ENCODE data around the gene DNAJC15.
"Not testable (repeated sequence)": the region's sequence is repeated elsewhere in the genome, so short reads cannot be mapped to it uniquely, and the experiment has no call there.

DNAJC15 gene

GRCh38 chr13:42990291-42991232 lies 32.8 kb upstream of the DNAJC15 start:
- Histone ChIP-seq H3K36me3 (ENCODE audit: control insufficient read depth in 1 of 2, insufficient read depth in 2 of 2, low read length in 2 of 2) (no peaks in the 10 kb centered on the region), H3K4me1 (ENCODE audit: control insufficient read depth in 1 of 2, insufficient read depth in 2 of 2, low read length in 2 of 2) (peaks cover 16 to 37% of the 10 kb centered on the region in 2 donors), H3K9me3 (ENCODE audit: control insufficient read depth in 1 of 2, low read length in 2 of 2) (no peaks in the 10 kb centered on the region), H3K27ac (ENCODE audit: low read depth, low read length) (peak overlapping the region; percentile 20), H3K9ac (ENCODE audit: low read depth in 1 of 2, low read length in 2 of 2) (peak overlapping the region; percentile 34 to 88), H3K4me3 (ENCODE audit: low read depth in 1 of 2, low read length in 2 of 2) (peak overlapping the region; percentile 84 to 88), H3K27me3 (ENCODE audit: control insufficient read depth in 1 of 2, insufficient read depth in 2 of 2, low read length in 2 of 2) (no peaks in the 10 kb centered on the region)

DNA sequence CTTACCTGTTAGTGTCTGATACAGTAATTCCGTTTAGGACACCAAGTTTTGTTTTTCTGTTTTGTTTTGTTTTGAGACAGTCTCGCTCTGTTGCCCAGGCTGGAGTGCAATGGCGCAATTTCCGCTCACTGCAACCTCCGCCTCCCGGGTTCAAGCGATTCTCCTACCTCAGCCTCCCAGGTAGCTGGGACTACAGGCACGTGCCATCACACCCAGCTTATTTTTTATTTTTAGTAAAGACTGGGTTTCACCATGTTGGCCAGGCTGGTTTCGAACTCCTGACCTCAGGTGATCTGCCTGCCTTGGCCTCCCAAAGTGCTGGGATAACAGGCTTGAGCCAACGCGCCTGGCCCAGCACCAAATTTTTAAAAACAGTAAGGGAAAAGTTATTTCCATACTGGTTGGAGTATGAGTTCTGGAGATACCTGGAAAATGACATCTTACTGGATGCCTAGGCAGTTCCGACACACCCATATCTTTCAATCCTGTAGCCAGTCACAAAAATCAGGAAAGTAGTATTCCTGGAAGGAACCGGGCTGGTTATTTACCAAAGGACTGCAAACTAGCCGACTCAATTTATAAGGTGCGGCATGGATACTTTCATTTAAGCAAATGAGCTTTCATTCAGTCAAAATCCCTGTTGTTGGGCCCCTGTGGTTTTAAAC lies 32.0 kb upstream of the DNAJC15 start:
- not testable (repeated sequence) for H3K27me3 ChIP-seq (ENCODE audit: control insufficient read depth in 1 of 2, insufficient read depth in 2 of 2, low read length in 2 of 2); H3K36me3 ChIP-seq (ENCODE audit: control insufficient read depth in 1 of 2, insufficient read depth in 2 of 2, low read length in 2 of 2); H3K9me3 ChIP-seq (ENCODE audit: control insufficient read depth in 1 of 2, low read length in 2 of 2)
- Histone ChIP-seq H3K4me3 (ENCODE audit: low read depth in 1 of 2, low read length in 2 of 2) (peak overlapping the region; percentile 84 to 88), H3K4me1 (ENCODE audit: control insufficient read depth in 1 of 2, insufficient read depth in 2 of 2, low read length in 2 of 2) (peaks cover 16 to 29% of the 10 kb centered on the region in 2 donors), H3K9ac (ENCODE audit: low read depth in 1 of 2, low read length in 2 of 2) (peak overlapping the region; percentile 65 to 88), H3K27ac (ENCODE audit: low read depth, low read length) (peak overlapping the region; percentile 91)

- Histone ChIP-seq H3K36me3 (ENCODE audit: control insufficient read depth in 1 of 2, insufficient read depth in 2 of 2, low read length in 2 of 2) (no peaks in the 10 kb centered on the region), H3K4me3 (ENCODE audit: low read depth in 1 of 2, low read length in 2 of 2) (peak within 1 kb of the TSS; percentile 84 to 88), H3K9me3 (ENCODE audit: control insufficient read depth in 1 of 2, low read length in 2 of 2) (no peaks in the 10 kb centered on the region), H3K4me1 (ENCODE audit: control insufficient read depth in 1 of 2, insufficient read depth in 2 of 2, low read length in 2 of 2) (peaks cover 16 to 29% of the 10 kb centered on the region in 2 donors), H3K9ac (ENCODE audit: low read depth in 1 of 2, low read length in 2 of 2) (peak within 1 kb of the TSS; percentile 65 to 88), H3K27ac (ENCODE audit: low read depth, low read length) (peak within 1 kb of the TSS; percentile 91), H3K27me3 (ENCODE audit: control insufficient read depth in 1 of 2, insufficient read depth in 2 of 2, low read length in 2 of 2) (no peaks in the 10 kb centered on the region)
Measured at GRCh38 chr13:42991898-42992763, 31.3 kb upstream of the DNAJC15 start, which contains the start of gene EPSTI1. Gene EPSTI1 (minus strand): TSS chr13:42992241. CDS start chr13:42992165, 76 bp downstream.

GRCh38 chr13:42992764-42993122 lies 30.6 kb upstream of the DNAJC15 start:
- no peaks in the 10 kb centered on the region for H3K9me3 ChIP-seq (ENCODE audit: control insufficient read depth in 1 of 2, low read length in 2 of 2)
- H3K4me3 ChIP-seq (ENCODE audit: low read depth in 1 of 2, low read length in 2 of 2) = peak overlapping the region; percentile 84 to 88
- no peaks in the 10 kb centered on the region for H3K27me3 ChIP-seq (ENCODE audit: control insufficient read depth in 1 of 2, insufficient read depth in 2 of 2, low read length in 2 of 2)
- H3K27ac ChIP-seq (ENCODE audit: low read depth, low read length) = peak overlapping the region; percentile 91
- peaks cover 16 to 29% of the 10 kb centered on the region in 2 donors for H3K4me1 ChIP-seq (ENCODE audit: control insufficient read depth in 1 of 2, insufficient read depth in 2 of 2, low read length in 2 of 2)
- no peaks in the 10 kb centered on the region for H3K36me3 ChIP-seq (ENCODE audit: control insufficient read depth in 1 of 2, insufficient read depth in 2 of 2, low read length in 2 of 2)
- H3K9ac ChIP-seq (ENCODE audit: low read depth in 1 of 2, low read length in 2 of 2) = peak overlapping the region; percentile 65 to 88

DNA sequence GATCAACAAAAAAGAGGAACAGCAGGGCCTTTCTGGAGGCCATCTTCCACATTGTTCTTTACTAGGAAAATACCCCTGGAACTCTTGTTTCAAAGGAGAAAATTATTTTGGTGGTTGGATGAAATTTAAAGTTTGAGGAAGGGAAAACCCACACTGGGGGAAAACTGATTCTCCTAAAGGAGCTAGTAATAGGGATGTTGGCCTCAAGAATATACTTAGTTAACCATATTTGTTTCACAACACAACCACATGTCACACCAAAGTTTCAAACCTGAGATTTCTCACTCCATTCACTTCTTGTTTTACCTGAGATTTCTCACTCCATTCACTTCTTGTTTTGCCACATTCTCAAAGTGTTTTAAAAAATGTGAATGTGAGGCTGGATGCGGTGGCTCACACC lies 28.5 kb upstream of the DNAJC15 start:
- Histone ChIP-seq H3K9me3 (ENCODE audit: control insufficient read depth in 1 of 2, low read length in 2 of 2) (no peaks in the 10 kb centered on the region), H3K27me3 (ENCODE audit: control insufficient read depth in 1 of 2, insufficient read depth in 2 of 2, low read length in 2 of 2) (no peaks in the 10 kb centered on the region), H3K4me3 (ENCODE audit: low read depth in 1 of 2, low read length in 2 of 2) (no peak overlapping the region), H3K9ac (ENCODE audit: low read depth in 1 of 2, low read length in 2 of 2) (no peak overlapping the region), H3K36me3 (ENCODE audit: control insufficient read depth in 1 of 2, insufficient read depth in 2 of 2, low read length in 2 of 2) (no peaks in the 10 kb centered on the region), H3K27ac (ENCODE audit: low read depth, low read length) (no peak overlapping the region), H3K4me1 (ENCODE audit: control insufficient read depth in 1 of 2, insufficient read depth in 2 of 2, low read length in 2 of 2) (peaks cover 15 to 25% of the 10 kb centered on the region in 2 donors)

GRCh38 chr13:42996584-42996983 lies 26.8 kb upstream of the DNAJC15 start:
- no peaks in the 10 kb centered on the region for H3K9me3 ChIP-seq (ENCODE audit: control insufficient read depth in 1 of 2, low read length in 2 of 2)
- H3K4me3 ChIP-seq (ENCODE audit: low read depth in 1 of 2, low read length in 2 of 2) = no peak overlapping the region
- H3K36me3 ChIP-seq (ENCODE audit: control insufficient read depth in 1 of 2, insufficient read depth in 2 of 2, low read length in 2 of 2) = no peaks in the 10 kb centered on the region
- H3K27ac ChIP-seq (ENCODE audit: low read depth, low read length) = no peak overlapping the region
- peaks cover 0 to 8% of the 10 kb centered on the region in 2 donors for H3K4me1 ChIP-seq (ENCODE audit: control insufficient read depth in 1 of 2, insufficient read depth in 2 of 2, low read length in 2 of 2)
- no peaks in the 10 kb centered on the region for H3K27me3 ChIP-seq (ENCODE audit: control insufficient read depth in 1 of 2, insufficient read depth in 2 of 2, low read length in 2 of 2)
- no peak overlapping the region for H3K9ac ChIP-seq (ENCODE audit: low read depth in 1 of 2, low read length in 2 of 2)

DNA sequence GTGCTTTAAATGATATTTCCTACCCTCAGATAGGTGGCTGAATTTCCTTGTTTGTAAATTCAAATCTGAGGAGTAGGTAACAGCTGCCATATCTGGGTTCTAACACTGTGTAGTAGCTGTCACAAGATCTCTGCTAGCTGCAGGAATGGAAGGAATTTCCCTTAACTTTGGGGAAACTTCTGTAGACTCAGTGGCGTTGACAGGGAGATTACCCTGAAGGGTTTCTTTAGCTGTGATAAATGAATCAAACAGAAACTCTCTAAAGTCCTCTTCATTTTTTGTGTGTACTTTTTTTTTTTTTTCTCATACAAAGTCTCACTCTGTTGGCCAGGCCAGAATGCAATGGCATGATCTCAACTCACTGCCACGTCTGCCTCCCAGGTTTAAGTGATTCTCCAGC lies 26.0 kb upstream of the DNAJC15 start:
- Histone ChIP-seq H3K4me3 (ENCODE audit: low read depth in 1 of 2, low read length in 2 of 2) (no peak overlapping the region), H3K9ac (ENCODE audit: low read depth in 1 of 2, low read length in 2 of 2) (no peak overlapping the region), H3K9me3 (ENCODE audit: control insufficient read depth in 1 of 2, low read length in 2 of 2) (no peaks in the 10 kb centered on the region), H3K4me1 (ENCODE audit: control insufficient read depth in 1 of 2, insufficient read depth in 2 of 2, low read length in 2 of 2) (peaks cover 0 to 8% of the 10 kb centered on the region in 2 donors), H3K36me3 (ENCODE audit: control insufficient read depth in 1 of 2, insufficient read depth in 2 of 2, low read length in 2 of 2) (no peaks in the 10 kb centered on the region), H3K27me3 (ENCODE audit: control insufficient read depth in 1 of 2, insufficient read depth in 2 of 2, low read length in 2 of 2) (no peaks in the 10 kb centered on the region), H3K27ac (ENCODE audit: low read depth, low read length) (no peak overlapping the region)

DNA sequence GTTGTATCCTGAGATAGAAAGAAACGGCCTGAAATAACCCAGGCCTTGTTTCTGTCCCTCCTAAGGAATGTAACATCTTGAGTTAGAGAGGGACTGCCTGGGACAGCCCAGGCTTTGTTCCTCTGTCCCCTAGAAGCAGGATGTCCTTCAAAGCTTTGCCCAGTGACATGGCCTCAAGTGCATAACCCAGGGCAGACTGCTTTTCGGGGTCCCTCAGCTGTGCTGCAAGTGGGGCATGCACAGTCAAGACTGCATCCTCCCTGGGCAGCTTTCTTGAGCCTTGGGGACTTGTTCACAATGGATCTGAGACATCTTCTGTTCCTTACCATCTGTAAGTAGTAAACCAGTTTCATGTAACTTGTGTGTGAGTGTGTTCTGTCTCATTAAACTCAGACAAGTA lies 23.9 kb upstream of the DNAJC15 start:
- Histone ChIP-seq H3K36me3 (ENCODE audit: control insufficient read depth in 1 of 2, insufficient read depth in 2 of 2, low read length in 2 of 2) (no peaks in the 10 kb centered on the region), H3K4me1 (ENCODE audit: control insufficient read depth in 1 of 2, insufficient read depth in 2 of 2, low read length in 2 of 2) (no peaks in the 10 kb centered on the region), H3K9ac (ENCODE audit: low read depth in 1 of 2, low read length in 2 of 2) (no peak overlapping the region), H3K27ac (ENCODE audit: low read depth, low read length) (no peak overlapping the region), H3K27me3 (ENCODE audit: control insufficient read depth in 1 of 2, insufficient read depth in 2 of 2, low read length in 2 of 2) (no peaks in the 10 kb centered on the region), H3K4me3 (ENCODE audit: low read depth in 1 of 2, low read length in 2 of 2) (no peak overlapping the region), H3K9me3 (ENCODE audit: control insufficient read depth in 1 of 2, low read length in 2 of 2) (no peaks in the 10 kb centered on the region)

GRCh38 chr13:43000676-43001075 lies 22.7 kb upstream of the DNAJC15 start:
- H3K4me3 ChIP-seq (ENCODE audit: low read depth in 1 of 2, low read length in 2 of 2) = no peak overlapping the region

More at GRCh38 chr13:43000676-43001075, 22.7 kb upstream of the DNAJC15 start:
- no peaks in the 10 kb centered on the region for H3K4me1 ChIP-seq (ENCODE audit: control insufficient read depth in 1 of 2, insufficient read depth in 2 of 2, low read length in 2 of 2)
- H3K27me3 ChIP-seq (ENCODE audit: control insufficient read depth in 1 of 2, insufficient read depth in 2 of 2, low read length in 2 of 2) = no peaks in the 10 kb centered on the region
- no peaks in the 10 kb centered on the region for H3K36me3 ChIP-seq (ENCODE audit: control insufficient read depth in 1 of 2, insufficient read depth in 2 of 2, low read length in 2 of 2)
- no peak overlapping the region for H3K9ac ChIP-seq (ENCODE audit: low read depth in 1 of 2, low read length in 2 of 2)
- no peak overlapping the region for H3K27ac ChIP-seq (ENCODE audit: low read depth, low read length)
- no peaks in the 10 kb centered on the region for H3K9me3 ChIP-seq (ENCODE audit: control insufficient read depth in 1 of 2, low read length in 2 of 2)

Data from duodenal mucosa (tissue), 2 donors.